Stimulated activated naive B cell treated with anti-CD40 and anti-IgM and Interleukin-4, amounts not matched to agents 10 μg/mL and 1 μg/mL and 100 μg/mL, for 72 hours (primary cell): ENCODE data around the gene MACROD2.
"Not testable (repeated sequence)": the region's sequence is repeated elsewhere in the genome, so short reads cannot be mapped to it uniquely, and the experiment has no call there.

Experiments used
- ATAC-seq, 2 donors: fragments of 150-1000 bp; cut with Tn5 transposase; replicated peaks; 2 replicates each; pipeline ENCODE4 v1.10.0; 2021; ENCODE audit warnings: moderate library complexity in 1 of 2
- DNase-seq: peaks from one replicate; pipeline ENCODE4 v3.0.0; 2021
- H3K27ac Mint-ChIP-seq: one replicate; pipeline ENCODE4 v1.8.0; 2022; ENCODE audit warnings: mild to moderate bottlenecking, mixed read lengths
- H3K27me3 Mint-ChIP-seq, 2 donors: one replicate each; pipeline ENCODE4 v1.8.0; 2022; ENCODE audit warnings: mixed read lengths in 2 of 2
- H3K36me3 Mint-ChIP-seq, 2 donors: one replicate each; pipeline ENCODE4 v1.8.0; 2022; ENCODE audit warnings: mixed read lengths in 2 of 2, mild to moderate bottlenecking in 1 of 2
- H3K4me1 Mint-ChIP-seq, 2 donors: one replicate each; pipeline ENCODE4 v1.8.0; 2022; ENCODE audit warnings: mixed read lengths in 2 of 2, mild to moderate bottlenecking in 1 of 2
- H3K4me3 Mint-ChIP-seq, 2 donors: one replicate each; pipeline ENCODE4 v1.8.0; 2022; ENCODE audit warnings: mild to moderate bottlenecking in 2 of 2, mixed read lengths in 2 of 2, moderate library complexity in 1 of 2
- H3K9me3 Mint-ChIP-seq, 2 donors: one replicate each; pipeline ENCODE4 v1.8.0; 2022; ENCODE audit warnings: mixed read lengths in 2 of 2, mild to moderate bottlenecking in 1 of 2

The MACROD2 gene

DNA sequence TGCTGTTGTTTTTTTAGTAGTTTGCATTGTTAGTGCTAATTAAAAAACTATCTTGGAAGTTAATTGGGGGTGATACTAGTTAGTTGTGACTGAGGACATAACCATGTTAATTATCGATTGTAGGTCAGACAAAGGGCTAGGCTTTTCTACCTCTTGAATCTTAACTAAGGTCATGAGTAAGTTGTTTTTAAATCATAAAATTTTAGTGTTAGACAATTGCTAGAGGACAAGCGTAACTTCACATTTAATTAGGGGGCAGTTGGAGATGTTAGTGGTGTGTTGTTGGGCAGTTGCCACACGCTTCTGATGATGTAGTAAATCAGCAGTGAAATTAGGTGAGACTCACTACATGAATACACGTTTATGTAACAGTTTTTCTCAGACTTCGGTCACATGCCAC is 961.2 kb downstream of the MACROD2 start:
- H3K27ac Mint-ChIP-seq: no peak overlapping the region
- no peaks in the 10 kb centered on the region for H3K4me1 Mint-ChIP-seq
- H3K4me3 Mint-ChIP-seq: no peak overlapping the region
- H3K9me3 Mint-ChIP-seq: no peaks in the 10 kb centered on the region
- no peak for ATAC-seq
- H3K27me3 Mint-ChIP-seq: no peaks in the 10 kb centered on the region
- no peaks in the 10 kb centered on the region for H3K36me3 Mint-ChIP-seq
- DNase-seq: no peak

GRCh38 chr20:14957402-14957801 is 962.1 kb downstream of the MACROD2 start:
- Mint-ChIP-seq H3K4me3 (no peak overlapping the region), H3K27ac (no peak overlapping the region), H3K36me3 (no peaks in the 10 kb centered on the region), H3K9me3 (no peaks in the 10 kb centered on the region), H3K4me1 (no peaks in the 10 kb centered on the region), H3K27me3 (peaks cover 0 to 5% of the 10 kb centered on the region in 2 donors)
- ATAC-seq (no peak), DNase-seq (no peak)

GRCh38 chr20:14958626-14959025 is 963.3 kb downstream of the MACROD2 start:
- Mint-ChIP-seq H3K4me1 (no peaks in the 10 kb centered on the region), H3K27me3 (peaks cover 0 to 5% of the 10 kb centered on the region in 2 donors), H3K27ac (no peak overlapping the region), H3K9me3 (no peaks in the 10 kb centered on the region), H3K36me3 (no peaks in the 10 kb centered on the region), H3K4me3 (no peak overlapping the region)
- no peak for ATAC-seq
- no peak for DNase-seq

- no peak overlapping the region for H3K4me3 Mint-ChIP-seq
- no peak for DNase-seq
- H3K4me1 Mint-ChIP-seq: no peaks in the 10 kb centered on the region
- no peaks in the 10 kb centered on the region for H3K9me3 Mint-ChIP-seq
- no peaks in the 10 kb centered on the region for H3K36me3 Mint-ChIP-seq
- peaks cover 0 to 5% of the 10 kb centered on the region in 2 donors for H3K27me3 Mint-ChIP-seq
- no peak overlapping the region for H3K27ac Mint-ChIP-seq
- no peak for ATAC-seq
These were observed 964.5 kb downstream of the MACROD2 start for GRCh38 chr20:14959506-14960475.

GRCh38 chr20:14960831-14961230 is 965.5 kb downstream of the MACROD2 start:
- ATAC-seq: no peak
- no peak overlapping the region for H3K4me3 Mint-ChIP-seq
- H3K4me1 Mint-ChIP-seq: no peaks in the 10 kb centered on the region
- no peaks in the 10 kb centered on the region for H3K36me3 Mint-ChIP-seq
- no peaks in the 10 kb centered on the region for H3K9me3 Mint-ChIP-seq
- DNase-seq: no peak
- H3K27me3 Mint-ChIP-seq: peaks cover 0 to 5% of the 10 kb centered on the region in 2 donors
- H3K27ac Mint-ChIP-seq: no peak overlapping the region

- no peaks in the 10 kb centered on the region for H3K9me3 Mint-ChIP-seq
- H3K36me3 Mint-ChIP-seq: no peaks in the 10 kb centered on the region
- ATAC-seq: no peak
- H3K27ac Mint-ChIP-seq: no peak overlapping the region
- peaks cover 0 to 5% of the 10 kb centered on the region in 2 donors for H3K27me3 Mint-ChIP-seq
- H3K4me3 Mint-ChIP-seq: no peak overlapping the region
- DNase-seq: no peak
- H3K4me1 Mint-ChIP-seq: no peaks in the 10 kb centered on the region
These were observed 967.9 kb downstream of the MACROD2 start for GRCh38 chr20:14963262-14963663.

GRCh38 chr20:14966203-14966602 is 970.9 kb downstream of the MACROD2 start:
- Mint-ChIP-seq H3K4me1 (no peaks in the 10 kb centered on the region), H3K36me3 (no peaks in the 10 kb centered on the region)
- ATAC-seq: no peak

DNA sequence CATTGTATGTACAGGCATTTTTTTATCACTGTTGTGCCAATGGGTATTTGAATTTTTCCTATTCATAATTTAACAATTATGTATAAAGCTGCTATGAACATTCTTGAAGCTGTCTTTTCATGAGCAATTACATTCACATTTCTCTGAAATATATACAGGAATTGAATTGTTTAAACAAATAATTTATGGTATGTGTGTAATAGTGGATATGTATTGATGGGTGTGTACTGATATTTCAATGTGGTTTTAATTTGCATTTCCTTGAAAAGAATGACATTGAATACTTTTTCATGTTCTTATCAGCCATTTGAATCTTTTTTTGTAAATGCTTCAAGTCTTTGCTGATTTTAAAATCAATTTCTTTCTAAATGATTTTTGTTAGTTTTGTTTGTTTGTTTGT is 971.5 kb downstream of the MACROD2 start:
- no peak overlapping the region for H3K4me3 Mint-ChIP-seq
- H3K36me3 Mint-ChIP-seq: no peaks in the 10 kb centered on the region
- ATAC-seq (no peak), DNase-seq (no peak)
- peaks cover 0 to 2% of the 10 kb centered on the region in 2 donors for H3K9me3 Mint-ChIP-seq
- no peaks in the 10 kb centered on the region for H3K4me1 Mint-ChIP-seq
- H3K27ac Mint-ChIP-seq: no peak overlapping the region
- peaks cover 0 to 4% of the 10 kb centered on the region in 2 donors for H3K27me3 Mint-ChIP-seq

More at GRCh38 chr20:14966203-14966602, 970.9 kb downstream of the MACROD2 start:
- DNase-seq: no peak
- Mint-ChIP-seq H3K4me3 (no peak overlapping the region), H3K27ac (no peak overlapping the region), H3K9me3 (peaks cover 0 to 2% of the 10 kb centered on the region in 2 donors), H3K27me3 (peaks cover 0 to 5% of the 10 kb centered on the region in 2 donors)

DNA sequence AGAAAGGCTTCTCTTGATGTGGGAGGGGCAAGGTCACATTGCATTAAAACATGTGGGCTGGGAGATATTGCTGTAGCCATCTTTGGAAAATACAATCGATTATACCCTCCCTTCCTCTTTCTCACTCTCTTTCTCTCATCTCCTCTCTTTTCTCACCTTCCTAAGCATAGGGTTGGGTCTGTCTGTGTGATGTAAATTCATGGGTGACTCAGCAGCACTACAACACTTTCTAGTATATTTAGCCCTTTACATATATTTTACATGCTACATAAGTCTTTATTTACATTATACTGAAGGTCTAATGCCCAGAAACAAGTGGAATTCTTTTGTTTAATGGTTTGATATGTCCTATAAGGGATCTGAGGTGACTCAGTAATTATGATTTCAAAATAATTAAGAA is 976.9 kb downstream of the MACROD2 start:
- ATAC-seq (no peak), DNase-seq (no peak)
- no peak overlapping the region for H3K4me3 Mint-ChIP-seq
- peaks cover 0 to 4% of the 10 kb centered on the region in 2 donors for H3K9me3 Mint-ChIP-seq
- H3K36me3 Mint-ChIP-seq: no peaks in the 10 kb centered on the region
- no peak overlapping the region for H3K27ac Mint-ChIP-seq
- H3K4me1 Mint-ChIP-seq: no peaks in the 10 kb centered on the region
- no peaks in the 10 kb centered on the region for H3K27me3 Mint-ChIP-seq

GRCh38 chr20:14972690-14973089 is 977.4 kb downstream of the MACROD2 start:
- peaks cover 0 to 4% of the 10 kb centered on the region in 2 donors for H3K9me3 Mint-ChIP-seq
- no peaks in the 10 kb centered on the region for H3K27me3 Mint-ChIP-seq
- H3K36me3 Mint-ChIP-seq: no peaks in the 10 kb centered on the region
- H3K4me1 Mint-ChIP-seq: no peaks in the 10 kb centered on the region
- ATAC-seq (no peak), DNase-seq (no peak)
- H3K27ac Mint-ChIP-seq: no peak overlapping the region
- no peak overlapping the region for H3K4me3 Mint-ChIP-seq

DNA sequence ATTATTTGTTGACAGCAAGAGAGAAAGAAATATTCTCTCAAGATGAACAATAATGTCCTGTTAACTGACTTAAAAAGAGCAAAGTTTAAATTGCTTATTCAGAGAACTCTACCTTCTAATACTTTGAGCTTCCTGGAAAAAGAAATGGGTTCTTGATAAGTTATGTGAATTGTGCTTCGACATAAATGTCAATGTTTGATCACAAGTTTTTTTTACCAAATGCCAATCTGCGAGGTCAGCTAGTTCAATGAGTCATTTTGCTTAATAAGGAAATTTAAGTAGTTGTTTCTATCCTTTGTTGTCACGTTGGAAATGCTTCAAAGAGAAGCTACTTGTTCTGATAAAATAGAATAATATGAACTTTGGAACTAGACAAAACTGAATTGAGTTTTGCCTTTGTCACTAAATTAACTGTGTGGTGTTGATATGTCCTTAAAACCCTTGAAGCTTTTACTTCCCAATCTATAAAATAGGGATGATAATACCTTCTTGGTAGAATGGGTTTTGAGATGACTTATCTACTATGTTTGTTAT is 984.2 kb downstream of the MACROD2 start:
- Mint-ChIP-seq H3K27ac (no peak overlapping the region), H3K27me3 (no peaks in the 10 kb centered on the region), H3K9me3 (peaks cover 25 to 26% of the 10 kb centered on the region in 2 donors), H3K4me3 (no peak overlapping the region), H3K4me1 (no peaks in the 10 kb centered on the region), H3K36me3 (peaks cover 3 to 5% of the 10 kb centered on the region in 2 donors)
- DNase-seq: no peak
- ATAC-seq: no peak

- H3K4me3 Mint-ChIP-seq, DNase-seq, ATAC-seq, H3K4me1 Mint-ChIP-seq, H3K36me3 Mint-ChIP-seq, H3K27ac Mint-ChIP-seq, H3K27me3 Mint-ChIP-seq: not testable (repeated sequence)
- H3K9me3 Mint-ChIP-seq: peaks cover 24 to 26% of the 10 kb centered on the region in 2 donors
These were observed 986.2 kb downstream of the MACROD2 start for GRCh38 chr20:14981486-14981885.

GRCh38 chr20:14982324-14982723 is 987.0 kb downstream of the MACROD2 start:
- peaks cover 24 to 26% of the 10 kb centered on the region in 2 donors for H3K9me3 Mint-ChIP-seq
- not testable (repeated sequence) for H3K27me3 Mint-ChIP-seq, H3K36me3 Mint-ChIP-seq, H3K4me3 Mint-ChIP-seq, DNase-seq, ATAC-seq, H3K4me1 Mint-ChIP-seq, H3K27ac Mint-ChIP-seq

DNA sequence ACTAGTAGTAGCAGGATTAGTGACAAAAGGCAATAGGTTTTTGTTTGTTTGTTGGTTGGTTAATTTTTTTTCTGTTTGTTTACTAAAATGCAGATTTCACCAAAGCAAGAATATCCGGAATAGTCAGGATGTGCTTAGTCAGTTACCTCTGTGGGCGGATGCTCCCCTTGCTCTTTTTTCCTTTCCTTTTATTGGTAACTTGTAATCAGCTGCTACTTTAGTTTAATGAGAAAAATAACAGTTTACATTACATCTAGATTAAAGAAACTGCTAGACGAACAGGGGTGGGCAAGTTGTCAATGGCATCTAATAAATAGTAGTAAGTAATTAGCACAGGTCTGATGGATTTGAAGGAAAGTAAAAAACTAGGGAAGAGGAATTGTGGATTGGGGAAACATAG is 989.0 kb downstream of the MACROD2 start:
- H3K4me3 Mint-ChIP-seq: no peak overlapping the region
- H3K27ac Mint-ChIP-seq: no peak overlapping the region
- H3K9me3 Mint-ChIP-seq: peaks cover 24 to 26% of the 10 kb centered on the region in 2 donors
- peaks cover 3 to 5% of the 10 kb centered on the region in 2 donors for H3K36me3 Mint-ChIP-seq
- no peaks in the 10 kb centered on the region for H3K27me3 Mint-ChIP-seq
- no peak for DNase-seq
- H3K4me1 Mint-ChIP-seq: no peaks in the 10 kb centered on the region
- no peak for ATAC-seq
